NCI-H1930 (cell line): Measurements from ENCODE around the gene SLC4A9.
"Not testable (repeated sequence)": the region's sequence is repeated elsewhere in the genome, so short reads cannot be mapped to it uniquely, and the experiment has no call there.

Experiments
- DNase-seq, 2 experiments: peaks; one replicate each; lab custom pipeline; 2025; lab: John Stamatoyannopoulos, UW

The SLC4A9 gene

GRCh38 chr5:140399979-140400729, 40.2 kb downstream of the SLC4A9 start:
- DNase-seq: no peak

GRCh38 chr5:140400730-140401361, 40.9 kb downstream of the SLC4A9 start:
- peak; percentile 75 to 82 for DNase-seq

GRCh38 chr5:140401362-140402257, 41.6 kb downstream of the SLC4A9 start, which contains the start of gene ANKHD1:
Gene ANKHD1, plus strand, starts transcription at chr5:140401833. Its CDS starts 135 bp downstream, at chr5:140401968.
- DNase-seq: peak; percentile 95 to 98

- no peak for DNase-seq
Measured at GRCh38 chr5:140402258-140403074, 42.5 kb downstream of the SLC4A9 start.

GRCh38 chr5:140403613-140404012, 43.6 kb downstream of the SLC4A9 start:
- DNase-seq: no peak

- DNase-seq: no peak
Measured at GRCh38 chr5:140408750-140409241, 48.8 kb downstream of the SLC4A9 start.

- DNase-seq: no peak
Measured at GRCh38 chr5:140413230-140413629, 53.2 kb downstream of the SLC4A9 start.

GRCh38 chr5:140417235-140417634, 57.2 kb downstream of the SLC4A9 start:
- DNase-seq: no peak

GRCh38 chr5:140418862-140419520, 59.0 kb downstream of the SLC4A9 start:
- no peak for DNase-seq

GRCh38 chr5:140420226-140420570, 60.2 kb downstream of the SLC4A9 start:
- no peak for DNase-seq

GRCh38 chr5:140420665-140421361, 60.8 kb downstream of the SLC4A9 start:
- DNase-seq: no peak

- not testable (repeated sequence) for DNase-seq
Measured at GRCh38 chr5:140421375-140421774, 61.4 kb downstream of the SLC4A9 start.

- DNase-seq: no peak
Measured at GRCh38 chr5:140423609-140424008, 63.6 kb downstream of the SLC4A9 start.

- no peak for DNase-seq
Measured at GRCh38 chr5:140424135-140424534, 64.1 kb downstream of the SLC4A9 start.
